Activated CD4-positive, alpha-beta T cell treated with anti-CD3 and anti-CD28 coated beads, Interleukin-10, Interleukin-2, amounts not matched to agents 100 ng/mL and 50 ng/mL, durations not matched to agents 16 hours and 8 hours (primary cell): ENCODE data around the gene TBC1D14.

Experiments used
- DNase-seq: peaks from one replicate; pipeline ENCODE4 v3.0.0-alpha.2; 2020

Gene TBC1D14

GRCh38 chr4:7004331-7004730, 94.7 kb downstream of the TBC1D14 start:
- DNase-seq, result no peak

GRCh38 chr4:7005571-7005970, 95.9 kb downstream of the TBC1D14 start:
- no peak for DNase-seq

- DNase-seq, result no peak
These were observed 96.8 kb downstream of the TBC1D14 start for GRCh38 chr4:7006411-7006810.

GRCh38 chr4:7007142-7007907, 97.7 kb downstream of the TBC1D14 start:
- no peak for DNase-seq

GRCh38 chr4:7007944-7008343, 98.3 kb downstream of the TBC1D14 start:
- DNase-seq, result no peak

- no peak for DNase-seq
These were observed 99.9 kb downstream of the TBC1D14 start for GRCh38 chr4:7009564-7009963.

GRCh38 chr4:7013175-7013574, 103.5 kb downstream of the TBC1D14 start:
- DNase-seq, result no peak

GRCh38 chr4:7014815-7015214, 105.2 kb downstream of the TBC1D14 start:
- DNase-seq, result no peak

- no peak for DNase-seq
These were observed 105.9 kb downstream of the TBC1D14 start for GRCh38 chr4:7015383-7016035.

GRCh38 chr4:7016086-7016485, 106.5 kb downstream of the TBC1D14 start:
- DNase-seq, result no peak

- DNase-seq, result no peak
These were observed 106.9 kb downstream of the TBC1D14 start for GRCh38 chr4:7016512-7016911.

- DNase-seq, result no peak
These were observed 107.9 kb downstream of the TBC1D14 start for GRCh38 chr4:7017446-7018048.

GRCh38 chr4:7018281-7018680, 108.7 kb downstream of the TBC1D14 start:
- DNase-seq, result no peak

- no peak for DNase-seq
These were observed 109.7 kb downstream of the TBC1D14 start for GRCh38 chr4:7019367-7019766.

GRCh38 chr4:7020290-7020689, 110.7 kb downstream of the TBC1D14 start:
- DNase-seq, result no peak

GRCh38 chr4:7020856-7021255, 111.2 kb downstream of the TBC1D14 start:
- DNase-seq, result no peak

- no peak for DNase-seq
These were observed 111.7 kb downstream of the TBC1D14 start for GRCh38 chr4:7021355-7021754.

GRCh38 chr4:7021930-7022664, 112.5 kb downstream of the TBC1D14 start:
- no peak for DNase-seq

GRCh38 chr4:7023486-7023885, 113.9 kb downstream of the TBC1D14 start:
- no peak for DNase-seq

GRCh38 chr4:7023901-7024300, 114.3 kb downstream of the TBC1D14 start:
- no peak for DNase-seq

- DNase-seq, result no peak
These were observed 114.8 kb downstream of the TBC1D14 start for GRCh38 chr4:7024336-7024890.

GRCh38 chr4:7025040-7025602, 115.5 kb downstream of the TBC1D14 start:
- no peak for DNase-seq

- no peak for DNase-seq
These were observed 116.5 kb downstream of the TBC1D14 start for GRCh38 chr4:7026107-7026506.
